ENCODE results near the gene GUCA1A.
"Not testable (repeated sequence)": the region's sequence is repeated elsewhere in the genome, so short reads cannot be mapped to it uniquely, and the experiment has no call there.

Gene GUCA1A

GRCh38 chr6:42199106-42199981 is 26.2 kb downstream of the GUCA1A start:
- no peaks in the 10 kb centered on the region for H3K36me3 ChIP-seq (ENCODE audit: insufficient read depth, low read length)
- H3K4me1 ChIP-seq (ENCODE audit: insufficient read depth, low read length, poor library complexity, severe bottlenecking): no peaks in the 10 kb centered on the region
- H3K27me3 ChIP-seq (ENCODE audit: insufficient read depth, low read length, poor library complexity, severe bottlenecking): no peaks in the 10 kb centered on the region
- no peaks in the 10 kb centered on the region for H3K9me2 ChIP-seq (replicated peaks; ENCODE audit: low read depth, low read length)
- no peak overlapping the region for H3K4me2 ChIP-seq (ENCODE audit: low read depth, low read length, poor library complexity, severe bottlenecking)
- H3K79me2 ChIP-seq (ENCODE audit: insufficient read depth, low read length): no peaks in the 10 kb centered on the region
- H3F3A ChIP-seq (ENCODE audit: low read depth): no peaks in the 10 kb centered on the region; the same call in 1 of the 2 replicates
- no peak overlapping the region for H3K9ac ChIP-seq (ENCODE audit: low read depth, low read length, poor library complexity, severe bottlenecking)
- H4K20me1 ChIP-seq (ENCODE audit: insufficient read depth, low read length, poor library complexity, severe bottlenecking): no peaks in the 10 kb centered on the region
- H3K4me3 ChIP-seq (ENCODE audit: low read length, poor library complexity, severe bottlenecking): no peak overlapping the region
- no peak overlapping the region for H2AFZ ChIP-seq (ENCODE audit: low read length)
- TF ChIP-seq EZH2phosphoT487 (IDR thresholded peaks at IDR 0.05; ENCODE audit: borderline replicate concordance) (no peak), CTCF (conservative IDR thresholded peaks at IDR 0.05; ENCODE audit: low read length) (no peak)
- H3K9me3 ChIP-seq (ENCODE audit: insufficient read depth, low read depth, low read length): no peaks in the 10 kb centered on the region

GRCh38 chr6:42200035-42200434 is 26.9 kb downstream of the GUCA1A start:
- no peak overlapping the region for H3K4me2 ChIP-seq (ENCODE audit: low read depth, low read length, poor library complexity, severe bottlenecking)
- H4K20me1 ChIP-seq (ENCODE audit: insufficient read depth, low read length, poor library complexity, severe bottlenecking): no peaks in the 10 kb centered on the region
- no peaks in the 10 kb centered on the region for H3K4me1 ChIP-seq (ENCODE audit: insufficient read depth, low read length, poor library complexity, severe bottlenecking)
- no peaks in the 10 kb centered on the region for H3K9me3 ChIP-seq (ENCODE audit: insufficient read depth, low read depth, low read length)
- no peaks in the 10 kb centered on the region; the same call in 1 of the 2 replicates for H3F3A ChIP-seq (ENCODE audit: low read depth)
- no peak overlapping the region for H3K4me3 ChIP-seq (ENCODE audit: low read length, poor library complexity, severe bottlenecking)
- H3K79me2 ChIP-seq (ENCODE audit: insufficient read depth, low read length): no peaks in the 10 kb centered on the region
- no peaks in the 10 kb centered on the region for H3K9me2 ChIP-seq (replicated peaks; ENCODE audit: low read depth, low read length)
- no peaks in the 10 kb centered on the region for H3K27me3 ChIP-seq (ENCODE audit: insufficient read depth, low read length, poor library complexity, severe bottlenecking)
- no peaks in the 10 kb centered on the region for H3K36me3 ChIP-seq (ENCODE audit: insufficient read depth, low read length)
- TF ChIP-seq EZH2phosphoT487 (IDR thresholded peaks at IDR 0.05; ENCODE audit: borderline replicate concordance) (no peak), CTCF (conservative IDR thresholded peaks at IDR 0.05; ENCODE audit: low read length) (no peak)
- no peak overlapping the region for H3K9ac ChIP-seq (ENCODE audit: low read depth, low read length, poor library complexity, severe bottlenecking)
- no peak overlapping the region for H2AFZ ChIP-seq (ENCODE audit: low read length)

GRCh38 chr6:42201382-42201781 is 28.2 kb downstream of the GUCA1A start:
- Histone ChIP-seq H3K9me2 (replicated peaks; ENCODE audit: low read depth, low read length) (no peaks in the 10 kb centered on the region), H3F3A (ENCODE audit: low read depth) (no peaks in the 10 kb centered on the region; the same call in 1 of the 2 replicates), H3K4me1 (ENCODE audit: insufficient read depth, low read length, poor library complexity, severe bottlenecking) (no peaks in the 10 kb centered on the region), H3K4me2 (ENCODE audit: low read depth, low read length, poor library complexity, severe bottlenecking) (no peak overlapping the region), H3K4me3 (ENCODE audit: low read length, poor library complexity, severe bottlenecking) (no peak overlapping the region), H4K20me1 (ENCODE audit: insufficient read depth, low read length, poor library complexity, severe bottlenecking) (no peaks in the 10 kb centered on the region), H3K9me3 (ENCODE audit: insufficient read depth, low read depth, low read length) (no peaks in the 10 kb centered on the region), H3K36me3 (ENCODE audit: insufficient read depth, low read length) (peaks cover 2% of the 10 kb centered on the region; the same call in 1 of the 2 replicates), H3K79me2 (ENCODE audit: insufficient read depth, low read length) (no peaks in the 10 kb centered on the region), H3K27me3 (ENCODE audit: insufficient read depth, low read length, poor library complexity, severe bottlenecking) (no peaks in the 10 kb centered on the region), H2AFZ (ENCODE audit: low read length) (no peak overlapping the region), H3K9ac (ENCODE audit: low read depth, low read length, poor library complexity, severe bottlenecking) (no peak overlapping the region)
- TF ChIP-seq CTCF (conservative IDR thresholded peaks at IDR 0.05; ENCODE audit: low read length) (no peak), EZH2phosphoT487 (IDR thresholded peaks at IDR 0.05; ENCODE audit: borderline replicate concordance) (no peak)

- H3F3A ChIP-seq (ENCODE audit: low read depth); H3K4me1 ChIP-seq (ENCODE audit: insufficient read depth, low read length, poor library complexity, severe bottlenecking); H3K9me3 ChIP-seq (ENCODE audit: insufficient read depth, low read depth, low read length); H4K20me1 ChIP-seq (ENCODE audit: insufficient read depth, low read length, poor library complexity, severe bottlenecking); H3K27me3 ChIP-seq (ENCODE audit: insufficient read depth, low read length, poor library complexity, severe bottlenecking); H3K4me2 ChIP-seq (ENCODE audit: low read depth, low read length, poor library complexity, severe bottlenecking); H3K4me3 ChIP-seq (ENCODE audit: low read length, poor library complexity, severe bottlenecking); H3K9me2 ChIP-seq (replicated peaks; ENCODE audit: low read depth, low read length); H2AFZ ChIP-seq (ENCODE audit: low read length); H3K79me2 ChIP-seq (ENCODE audit: insufficient read depth, low read length); H3K36me3 ChIP-seq (ENCODE audit: insufficient read depth, low read length); H3K9ac ChIP-seq (ENCODE audit: low read depth, low read length, poor library complexity, severe bottlenecking): not testable (repeated sequence)
Observed at GRCh38 chr6:42202131-42202915, 29.2 kb downstream of the GUCA1A start.
